Astrocyte of the cerebellum (primary cell): ENCODE results near the gene TTC39A.

Source experiments
- DNase-seq: peaks from one replicate; pipeline ENCODE4 v3.0.0-alpha.2; 2011; ENCODE audit warnings: low read depth
- H3K4me3 ChIP-seq: 2 replicates; pipeline ENCODE4 v1.5.1; 2011; ENCODE audit warnings: mild to moderate bottlenecking, low read depth, low read length, moderate library complexity
- in situ Hi-C: cut with HindIII; loops from 2 replicates; pipeline ENCODE4 v1.10.0; 2017; ENCODE audit warnings: low sequenced_read_pairs
- TF ChIP-seq, protein P1 (sequence below): IDR thresholded peaks from 2 replicates; pipeline ENCODE4 v1.5.1; 2012; ENCODE audit warnings: low read length, low read depth, moderate library complexity, mild to moderate bottlenecking; ENCODE audit errors: missing control alignments

Gene TTC39A

GRCh38 chr1:51280321-51280978 is 49.9 kb downstream of the TTC39A start:
- no peak for DNase-seq
- in situ Hi-C loops: no loop called here
- no peak overlapping the region for H3K4me3 ChIP-seq
- TF ChIP-seq, protein P1, sequence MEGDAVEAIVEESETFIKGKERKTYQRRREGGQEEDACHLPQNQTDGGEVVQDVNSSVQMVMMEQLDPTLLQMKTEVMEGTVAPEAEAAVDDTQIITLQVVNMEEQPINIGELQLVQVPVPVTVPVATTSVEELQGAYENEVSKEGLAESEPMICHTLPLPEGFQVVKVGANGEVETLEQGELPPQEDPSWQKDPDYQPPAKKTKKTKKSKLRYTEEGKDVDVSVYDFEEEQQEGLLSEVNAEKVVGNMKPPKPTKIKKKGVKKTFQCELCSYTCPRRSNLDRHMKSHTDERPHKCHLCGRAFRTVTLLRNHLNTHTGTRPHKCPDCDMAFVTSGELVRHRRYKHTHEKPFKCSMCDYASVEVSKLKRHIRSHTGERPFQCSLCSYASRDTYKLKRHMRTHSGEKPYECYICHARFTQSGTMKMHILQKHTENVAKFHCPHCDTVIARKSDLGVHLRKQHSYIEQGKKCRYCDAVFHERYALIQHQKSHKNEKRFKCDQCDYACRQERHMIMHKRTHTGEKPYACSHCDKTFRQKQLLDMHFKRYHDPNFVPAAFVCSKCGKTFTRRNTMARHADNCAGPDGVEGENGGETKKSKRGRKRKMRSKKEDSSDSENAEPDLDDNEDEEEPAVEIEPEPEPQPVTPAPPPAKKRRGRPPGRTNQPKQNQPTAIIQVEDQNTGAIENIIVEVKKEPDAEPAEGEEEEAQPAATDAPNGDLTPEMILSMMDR: no peak

DNA sequence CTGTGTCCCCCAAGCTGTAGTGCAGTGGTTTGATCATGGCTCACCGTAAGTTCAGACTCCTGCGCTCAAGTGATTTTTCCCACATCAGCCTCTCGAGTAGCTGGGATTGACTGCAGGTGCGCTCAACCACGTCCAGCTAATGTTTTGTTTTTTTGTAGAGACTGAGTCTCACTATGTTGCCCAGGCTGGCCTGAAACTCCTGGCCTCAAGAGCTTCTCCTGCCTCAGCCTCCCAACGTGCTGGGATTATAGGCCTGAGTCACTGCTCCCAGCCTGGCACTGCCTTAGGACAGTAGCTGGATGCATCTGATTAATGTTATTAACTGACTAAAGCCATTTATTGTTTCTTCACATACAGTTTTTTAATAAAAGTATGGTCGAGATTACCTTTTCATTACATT is 54.1 kb downstream of the TTC39A start:
- no peak for DNase-seq
- H3K4me3 ChIP-seq: no peak overlapping the region
- TF ChIP-seq, protein P1: no peak
- in situ Hi-C loops: no loop called here

DNA sequence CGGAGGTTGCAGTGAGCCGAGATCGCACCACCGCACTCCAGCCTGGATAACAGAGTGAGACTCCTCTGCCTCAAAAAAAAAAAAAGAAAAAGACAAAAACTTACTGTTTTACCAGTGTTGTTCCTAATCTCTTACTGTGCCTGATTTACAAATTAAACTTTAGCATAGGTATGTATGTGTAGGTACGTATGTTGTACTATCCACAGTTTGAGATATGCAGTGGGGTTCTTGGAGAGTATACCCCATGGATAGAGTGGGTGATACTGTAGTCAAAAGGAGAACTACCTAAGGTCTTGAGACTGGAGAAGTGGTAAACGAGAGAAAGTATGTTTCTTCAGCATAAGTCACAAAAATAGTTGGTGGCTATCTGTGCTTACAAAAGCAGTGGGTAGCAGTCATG is 55.7 kb downstream of the TTC39A start:
- DNase-seq: no peak
- H3K4me3 ChIP-seq: no peak overlapping the region
- in situ Hi-C loops: no loop called here
- TF ChIP-seq, protein P1: no peak

DNA sequence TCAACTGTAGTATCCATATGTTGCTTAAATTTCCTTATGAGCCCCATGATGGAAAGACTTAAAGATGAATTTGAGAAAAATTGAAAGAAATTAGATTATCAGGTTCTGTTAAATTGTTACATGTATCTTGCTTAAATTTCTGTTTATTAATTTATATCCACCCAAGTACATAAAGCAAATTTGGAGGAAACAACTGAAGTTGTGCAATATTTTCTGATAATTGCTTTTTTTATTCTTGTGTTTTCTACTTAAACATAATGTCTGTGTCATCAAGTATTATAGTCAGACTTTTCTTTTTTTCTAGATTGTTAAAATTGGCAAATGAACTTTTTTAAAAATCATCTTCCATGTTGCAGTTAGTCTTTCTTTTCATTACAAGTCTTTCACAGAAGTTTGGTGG is 57.4 kb downstream of the TTC39A start:
- in situ Hi-C loops: no loop called here
- TF ChIP-seq, protein P1: no peak
- no peak overlapping the region for H3K4me3 ChIP-seq
- DNase-seq: no peak

- no peak for DNase-seq
- no peak overlapping the region for H3K4me3 ChIP-seq
- in situ Hi-C loops: no loop called here
- TF ChIP-seq, protein P1: no peak
Measured at GRCh38 chr1:51270751-51271150, 59.6 kb downstream of the TTC39A start.

GRCh38 chr1:51268634-51269033 is 61.7 kb downstream of the TTC39A start:
- TF ChIP-seq, protein P1: no peak
- in situ Hi-C loops: no loop called here
- H3K4me3 ChIP-seq: no peak overlapping the region
- DNase-seq: no peak

GRCh38 chr1:51266791-51267190 is 63.6 kb downstream of the TTC39A start:
- TF ChIP-seq, protein P1: no peak
- DNase-seq: no peak
- in situ Hi-C loops: no loop called here
- H3K4me3 ChIP-seq: no peak overlapping the region
